ENCODE results near the gene FOXP2.

Gene FOXP2

GRCh38 chr7:114687238-114687637, 272.6 kb downstream of the FOXP2 start:
- no peak overlapping the region for H3K4me3 ChIP-seq (ENCODE audit: low read length)
- DNase-seq (ENCODE audit: low read depth), result no peak
- TF ChIP-seq CTCF (IDR thresholded peaks at IDR 0.05; ENCODE audit: insufficient read depth, low read depth, low read length, missing control alignments), result no peak

- no peak overlapping the region for H3K4me3 ChIP-seq (ENCODE audit: low read length)
- TF ChIP-seq CTCF (IDR thresholded peaks at IDR 0.05; ENCODE audit: insufficient read depth, low read depth, low read length, missing control alignments), result no peak
- DNase-seq (ENCODE audit: low read depth), result peak; percentile 4
Observed at GRCh38 chr7:114688443-114689055, 273.9 kb downstream of the FOXP2 start.

GRCh38 chr7:114689406-114689805, 274.8 kb downstream of the FOXP2 start:
- TF ChIP-seq CTCF (IDR thresholded peaks at IDR 0.05; ENCODE audit: insufficient read depth, low read depth, low read length, missing control alignments), result no peak
- H3K4me3 ChIP-seq (ENCODE audit: low read length), result no peak overlapping the region
- no peak for DNase-seq (ENCODE audit: low read depth)

- H3K4me3 ChIP-seq (ENCODE audit: low read length), result no peak overlapping the region
- no peak for TF ChIP-seq CTCF (IDR thresholded peaks at IDR 0.05; ENCODE audit: insufficient read depth, low read depth, low read length, missing control alignments)
- DNase-seq (ENCODE audit: low read depth), result no peak
Observed at GRCh38 chr7:114691605-114692004, 277.0 kb downstream of the FOXP2 start.

- TF ChIP-seq CTCF (IDR thresholded peaks at IDR 0.05; ENCODE audit: insufficient read depth, low read depth, low read length, missing control alignments), result no peak
- DNase-seq (ENCODE audit: low read depth), result no peak
- H3K4me3 ChIP-seq (ENCODE audit: low read length), result no peak overlapping the region
Observed at GRCh38 chr7:114695182-114695581, 280.6 kb downstream of the FOXP2 start.

GRCh38 chr7:114700247-114700928, 285.8 kb downstream of the FOXP2 start:
- no peak for DNase-seq (ENCODE audit: low read depth)
- TF ChIP-seq CTCF (IDR thresholded peaks at IDR 0.05; ENCODE audit: insufficient read depth, low read depth, low read length, missing control alignments), result no peak
- no peak overlapping the region for H3K4me3 ChIP-seq (ENCODE audit: low read length)

- H3K4me3 ChIP-seq (ENCODE audit: low read length), result no peak overlapping the region
- no peak for TF ChIP-seq CTCF (IDR thresholded peaks at IDR 0.05; ENCODE audit: insufficient read depth, low read depth, low read length, missing control alignments)
- peak; percentile 53 for DNase-seq (ENCODE audit: low read depth)
Observed at GRCh38 chr7:114703677-114704076, 289.1 kb downstream of the FOXP2 start.
